ENCODE data around the gene CDK5RAP2. TPM values are rescaled to one million over a fixed set of nuclear protein-coding genes. Genes with fewer than 3 reads are reported as not detected.

CDK5RAP2 gene
- polyA plus RNA-seq, 1 donor (not counting 4 experiments of a cell fraction or from before 2014, with no cell fraction given) = 22.4 TPM

- peaks cover 2% of the 10 kb centered on the region for H3K9me1 ChIP-seq (ENCODE audit: control insufficient read depth, extremely low read depth, insufficient read depth, low read length)
- FAIRE-seq (no peak), DNase-seq (ENCODE audit: low read depth, low spot score) (no peak)
- no peaks in the 10 kb centered on the region for H3K27me3 ChIP-seq (ENCODE audit: control insufficient read depth, extremely low read depth, insufficient read depth, low read length)
- TF ChIP-seq EZH2 (IDR thresholded peaks at IDR 0.05; ENCODE audit: low read length) = no peak
- no peak for TF ChIP-seq CTCF (optimal IDR thresholded peaks at IDR 0.05 in 1 of 3, IDR thresholded peaks at IDR 0.05 in 1 of 3, conservative IDR thresholded peaks at IDR 0.05 in 1 of 3; ENCODE audit: extremely low read depth in 1 of 3, insufficient read depth in 2 of 3, low read length in 3 of 3)
- H3K79me2 ChIP-seq (ENCODE audit: control insufficient read depth, insufficient read depth, low read length) = no peaks in the 10 kb centered on the region
- H3K4me2 ChIP-seq (ENCODE audit: control insufficient read depth, extremely low read depth, insufficient read depth, low read depth, low read length) = no peak overlapping the region
- H3K9me3 ChIP-seq (ENCODE audit: control insufficient read depth, low read depth, low read length) = no peaks in the 10 kb centered on the region
- H3K27ac ChIP-seq (ENCODE audit: control insufficient read depth, insufficient read depth, low read length) = peak overlapping the region; percentile 13
- no peak overlapping the region for H3K4me3 ChIP-seq (ENCODE audit: control insufficient read depth in 2 of 3, extremely low read depth in 1 of 3, insufficient read depth in 2 of 3, low read depth in 1 of 3, low read length in 3 of 3)
- no peaks in the 10 kb centered on the region for H4K20me1 ChIP-seq (ENCODE audit: control insufficient read depth, extremely low read depth, insufficient read depth, low read length)
- H3K9ac ChIP-seq (ENCODE audit: control insufficient read depth, extremely low read depth, insufficient read depth, low read length) = no peak overlapping the region
- H3K36me3 ChIP-seq (ENCODE audit: control insufficient read depth in 2 of 2, extremely low read depth in 1 of 2, insufficient read depth in 2 of 2, low read length in 2 of 2) = peaks cover 20 to 26% of the 10 kb centered on the region in 2 experiments
- dilution Hi-C loops (cut with MboI; ENCODE audit: extremely low pct_ligation_motif_present, low sequenced_read_pairs) = no loop called here
- peaks cover 3% of the 10 kb centered on the region for H3K4me1 ChIP-seq (ENCODE audit: control insufficient read depth, extremely low read depth, insufficient read depth, low read length)
- H2AFZ ChIP-seq (ENCODE audit: control insufficient read depth, low read length) = no peak overlapping the region
These were observed 105.2 kb downstream of the CDK5RAP2 start for GRCh38 chr9:120474591-120475243.

GRCh38 chr9:120473608-120474007 lies 106.4 kb downstream of the CDK5RAP2 start:
- peaks cover 3% of the 10 kb centered on the region for H3K4me1 ChIP-seq (ENCODE audit: control insufficient read depth, extremely low read depth, insufficient read depth, low read length)
- TF ChIP-seq CTCF (optimal IDR thresholded peaks at IDR 0.05 in 1 of 3, IDR thresholded peaks at IDR 0.05 in 1 of 3, conservative IDR thresholded peaks at IDR 0.05 in 1 of 3; ENCODE audit: extremely low read depth in 1 of 3, insufficient read depth in 2 of 3, low read length in 3 of 3) (no peak), EZH2 (IDR thresholded peaks at IDR 0.05; ENCODE audit: low read length) (no peak)
- peaks cover 23 to 26% of the 10 kb centered on the region in 2 experiments for H3K36me3 ChIP-seq (ENCODE audit: control insufficient read depth in 2 of 2, extremely low read depth in 1 of 2, insufficient read depth in 2 of 2, low read length in 2 of 2)
- no peaks in the 10 kb centered on the region for H4K20me1 ChIP-seq (ENCODE audit: control insufficient read depth, extremely low read depth, insufficient read depth, low read length)
- H3K79me2 ChIP-seq (ENCODE audit: control insufficient read depth, insufficient read depth, low read length) = no peaks in the 10 kb centered on the region
- no peak overlapping the region for H3K4me2 ChIP-seq (ENCODE audit: control insufficient read depth, extremely low read depth, insufficient read depth, low read depth, low read length)
- FAIRE-seq (no peak), DNase-seq (ENCODE audit: low read depth, low spot score) (no peak)
- H3K27ac ChIP-seq (ENCODE audit: control insufficient read depth, insufficient read depth, low read length) = no peak overlapping the region
- dilution Hi-C loops (cut with MboI; ENCODE audit: extremely low pct_ligation_motif_present, low sequenced_read_pairs) = no loop called here
- H3K9ac ChIP-seq (ENCODE audit: control insufficient read depth, extremely low read depth, insufficient read depth, low read length) = no peak overlapping the region
- H2AFZ ChIP-seq (ENCODE audit: control insufficient read depth, low read length) = no peak overlapping the region
- no peaks in the 10 kb centered on the region for H3K27me3 ChIP-seq (ENCODE audit: control insufficient read depth, extremely low read depth, insufficient read depth, low read length)
- no peak overlapping the region for H3K4me3 ChIP-seq (ENCODE audit: control insufficient read depth in 2 of 3, extremely low read depth in 1 of 3, insufficient read depth in 2 of 3, low read depth in 1 of 3, low read length in 3 of 3)
- H3K9me1 ChIP-seq (ENCODE audit: control insufficient read depth, extremely low read depth, insufficient read depth, low read length) = peaks cover 2% of the 10 kb centered on the region
- no peaks in the 10 kb centered on the region for H3K9me3 ChIP-seq (ENCODE audit: control insufficient read depth, low read depth, low read length)
